DND-41 (cell line): Measurements from ENCODE around the gene PRSS16.

Experiments
- ATAC-seq: fragments of 200-7000 bp; cut with Tn5 transposase; 3 replicates; pipeline ENCODE4 v1.9.1; 2021; ENCODE audit warnings: low read depth; ENCODE audit not compliant: insufficient read depth
- DNase-seq: peaks from one replicate; pipeline ENCODE4 v3.0.0-alpha.2; 2020
- H2AFZ ChIP-seq: 2 replicates; pipeline ENCODE4 v1.6.0; 2012; ENCODE audit warnings: low read depth, low read length
- H3K27ac ChIP-seq: 2 replicates; pipeline ENCODE4 v1.5.1; 2012; ENCODE audit warnings: low read length, inconsistent platforms
- H3K27me3 ChIP-seq: fragments of 200-600 bp; sonication (generic); 2 replicates; pipeline ENCODE4 v1.6.0; 2012; ENCODE audit warnings: low read length, mild to moderate bottlenecking, inconsistent platforms; ENCODE audit not compliant: insufficient read depth, poor library complexity
- H3K36me3 ChIP-seq: 2 replicates; pipeline ENCODE4 v1.5.1; 2012; ENCODE audit warnings: low read length, inconsistent platforms; ENCODE audit not compliant: insufficient read depth
- H3K4me1 ChIP-seq: 2 replicates; pipeline ENCODE4 v1.5.1; 2012; ENCODE audit warnings: mild to moderate bottlenecking, low read length; ENCODE audit not compliant: insufficient read depth
- H3K4me2 ChIP-seq: 2 replicates; pipeline ENCODE4 v1.6.0; 2012; ENCODE audit warnings: mild to moderate bottlenecking, moderate library complexity, low read length, inconsistent platforms; ENCODE audit not compliant: insufficient read depth
- H3K4me3 ChIP-seq, 2 experiments: fragments of 200-600 bp in 1 of 2; shearing (Covaris generic) in 1 of 2; 2 replicates each; pipeline ENCODE4 v1.5.1; 2012 to 2016; ENCODE audit warnings: inconsistent platforms in 2 of 2, low read length in 2 of 2, mild to moderate bottlenecking in 2 of 2, low read depth in 1 of 2, moderate library complexity in 1 of 2
- H3K79me2 ChIP-seq: 2 replicates; pipeline ENCODE4 v1.6.0; 2012; ENCODE audit warnings: low read length, inconsistent platforms; ENCODE audit not compliant: insufficient read depth
- H3K9ac ChIP-seq: 2 replicates; pipeline ENCODE4 v1.6.0; 2012; ENCODE audit warnings: low read depth, mild to moderate bottlenecking, inconsistent platforms, low read length, moderate library complexity
- H3K9me3 ChIP-seq: 2 replicates; pipeline ENCODE4 v1.5.1; 2012; ENCODE audit warnings: low read length, moderate library complexity, mild to moderate bottlenecking, inconsistent platforms; ENCODE audit not compliant: insufficient read depth, severe bottlenecking
- H4K20me1 ChIP-seq: 2 replicates; pipeline ENCODE4 v1.6.0; 2012; ENCODE audit warnings: low read length; ENCODE audit not compliant: insufficient read depth
- CTCF ChIP-seq: IDR thresholded peaks from 2 replicates; pipeline ENCODE4 v1.5.1; 2012; ENCODE audit warnings: borderline replicate concordance, low read length, moderate library complexity, mild to moderate bottlenecking; ENCODE audit not compliant: poor library complexity, severe bottlenecking; ENCODE audit errors: extremely low read depth
- EZH2 ChIP-seq: IDR thresholded peaks from 3 replicates; pipeline ENCODE4 v1.6.1; 2012; ENCODE audit warnings: borderline replicate concordance, low read depth, mild to moderate bottlenecking, moderate library complexity, low read length, inconsistent platforms; ENCODE audit not compliant: severe bottlenecking

PRSS16 gene

GRCh38 chr6:27283279-27283678 is 35.8 kb downstream of the PRSS16 start:
- Histone ChIP-seq H3K27ac (no peak overlapping the region), H3K27me3 (no peaks in the 10 kb centered on the region), H2AFZ (no peak overlapping the region), H4K20me1 (no peaks in the 10 kb centered on the region), H3K36me3 (no peaks in the 10 kb centered on the region), H3K9ac (no peak overlapping the region), H3K4me2 (no peak overlapping the region), H3K79me2 (no peaks in the 10 kb centered on the region), H3K4me3 (no peak overlapping the region), H3K9me3 (no peaks in the 10 kb centered on the region), H3K4me1 (no peaks in the 10 kb centered on the region)
- no peak for DNase-seq
- no peak for TF ChIP-seq EZH2
- TF ChIP-seq CTCF = no peak
- no peak for ATAC-seq

GRCh38 chr6:27286141-27286540 is 38.6 kb downstream of the PRSS16 start:
- Histone ChIP-seq H3K4me1 (no peaks in the 10 kb centered on the region), H4K20me1 (no peaks in the 10 kb centered on the region), H3K79me2 (no peaks in the 10 kb centered on the region), H3K4me2 (no peak overlapping the region), H2AFZ (no peak overlapping the region), H3K27me3 (peaks cover 3% of the 10 kb centered on the region), H3K27ac (no peak overlapping the region), H3K36me3 (no peaks in the 10 kb centered on the region), H3K9ac (no peak overlapping the region), H3K9me3 (no peaks in the 10 kb centered on the region), H3K4me3 (no peak overlapping the region)
- TF ChIP-seq CTCF = no peak
- TF ChIP-seq EZH2 = no peak
- no peak for DNase-seq
- ATAC-seq = no peak

GRCh38 chr6:27287751-27288135 is 40.2 kb downstream of the PRSS16 start:
- Histone ChIP-seq H3K4me3 (no peak overlapping the region), H2AFZ (no peak overlapping the region), H4K20me1 (no peaks in the 10 kb centered on the region), H3K9ac (no peak overlapping the region), H3K9me3 (no peaks in the 10 kb centered on the region), H3K4me1 (no peaks in the 10 kb centered on the region), H3K27ac (no peak overlapping the region), H3K4me2 (no peak overlapping the region), H3K79me2 (no peaks in the 10 kb centered on the region), H3K27me3 (peaks cover 3% of the 10 kb centered on the region), H3K36me3 (no peaks in the 10 kb centered on the region)
- DNase-seq (no peak), ATAC-seq (no peak)
- TF ChIP-seq EZH2 (no peak), CTCF (no peak)
